ENCODE results near the gene THRB. TPM values are rescaled to one million over a fixed set of nuclear protein-coding genes. Genes with fewer than 3 reads are reported as not detected.

The THRB gene
- total RNA-seq, 1 donor from 2014 or later = 19.7 TPM

- Histone ChIP-seq H3K9me3 (no peaks in the 10 kb centered on the region), H3K4me1 (no peaks in the 10 kb centered on the region), H3K36me3 (no peaks in the 10 kb centered on the region), H3K4me3 (no peak overlapping the region), H3K27ac (no peak overlapping the region), H3K27me3 (no peaks in the 10 kb centered on the region)
- DNase-seq (no peak), ATAC-seq (no peak)
- intact Hi-C loops (cut with DNase I) = no loop called here
- no peak for TF ChIP-seq CTCF (IDR thresholded peaks at IDR 0.05)
Observed at GRCh38 chr3:24270744-24271143, 223.9 kb downstream of the THRB start.

DNA sequence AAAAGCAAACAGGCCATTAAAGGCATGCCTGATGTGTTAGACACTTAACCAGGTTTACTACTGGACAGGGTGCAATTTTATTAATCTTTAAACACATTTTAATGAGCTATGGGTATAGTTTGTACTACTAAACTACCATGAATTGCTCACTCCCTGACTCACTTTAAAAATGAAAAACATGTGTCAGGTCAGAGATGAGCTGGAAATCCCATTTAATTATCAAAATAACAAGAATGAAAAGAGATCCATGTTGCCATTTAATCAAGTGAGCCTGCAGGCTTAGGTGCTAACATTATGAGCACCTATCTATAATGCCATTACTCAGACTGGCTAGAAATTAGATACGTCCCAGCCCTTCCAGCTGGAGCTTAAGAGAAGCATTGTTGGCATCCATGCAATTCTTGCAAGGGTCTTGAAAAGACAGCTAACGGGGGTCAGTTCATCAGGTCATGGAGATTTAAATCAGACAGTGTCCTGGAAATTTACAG is 224.4 kb downstream of the THRB start:
- no peaks in the 10 kb centered on the region for H3K36me3 ChIP-seq
- no peak overlapping the region for H3K4me3 ChIP-seq
- H3K4me1 ChIP-seq = no peaks in the 10 kb centered on the region
- TF ChIP-seq CTCF (IDR thresholded peaks at IDR 0.05) = no peak
- no peak overlapping the region for H3K27ac ChIP-seq
- DNase-seq = no peak
- no peaks in the 10 kb centered on the region for H3K27me3 ChIP-seq
- ATAC-seq = no peak
- intact Hi-C loops (cut with DNase I) = no loop called here
- H3K9me3 ChIP-seq = no peaks in the 10 kb centered on the region

GRCh38 chr3:24264748-24265158 is 229.9 kb downstream of the THRB start:
- intact Hi-C loops (cut with DNase I) = loop anchor here (10.0 kb wide), 2 partner anchors 230 to 380 kb away; partner anchors contain the start of gene THRB
- H3K4me3 ChIP-seq = no peak overlapping the region
- no peaks in the 10 kb centered on the region for H3K27me3 ChIP-seq
- H3K36me3 ChIP-seq = no peaks in the 10 kb centered on the region
- no peaks in the 10 kb centered on the region for H3K4me1 ChIP-seq
- ATAC-seq = peak; percentile 92
- H3K27ac ChIP-seq = no peak overlapping the region
- peak; percentile 71 for TF ChIP-seq CTCF (IDR thresholded peaks at IDR 0.05)
- no peaks in the 10 kb centered on the region for H3K9me3 ChIP-seq
- no peak for DNase-seq

- no peaks in the 10 kb centered on the region for H3K27me3 ChIP-seq
- intact Hi-C loops (cut with DNase I) = loop anchor here (10.0 kb wide), 2 partner anchors 231 to 381 kb away; partner anchors contain the start of gene THRB
Observed at GRCh38 chr3:24264011-24264410, 230.6 kb downstream of the THRB start.

DNA sequence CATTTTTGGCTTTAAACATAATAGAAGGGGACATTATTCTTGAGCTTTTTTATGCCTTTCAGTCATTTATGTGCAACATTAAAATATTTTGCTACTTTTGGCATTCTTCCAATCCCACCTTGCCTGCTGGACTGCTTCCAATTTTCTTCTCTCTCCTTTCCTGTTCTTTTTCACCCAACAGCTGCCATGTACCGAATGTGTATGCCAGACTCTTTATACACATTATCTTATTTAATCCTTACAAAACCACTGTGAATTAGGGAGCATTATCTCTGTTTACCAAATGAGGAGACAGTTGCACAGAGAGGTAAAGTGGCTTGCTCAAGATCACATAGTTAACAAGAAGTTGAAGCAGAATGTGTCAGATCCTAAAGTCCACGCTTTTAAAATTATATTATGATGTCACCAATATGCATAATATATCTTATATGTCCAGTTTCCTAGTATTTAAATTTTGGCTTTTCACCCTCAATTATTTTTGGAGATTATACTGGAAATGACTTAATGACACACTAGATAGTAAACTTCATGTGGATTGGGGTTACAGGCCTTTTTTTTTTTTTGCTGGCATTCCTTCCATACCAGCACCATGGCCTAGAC is 231.5 kb downstream of the THRB start:
- Histone ChIP-seq H3K4me3 (no peak overlapping the region), H3K27ac (no peak overlapping the region), H3K27me3 (no peaks in the 10 kb centered on the region), H3K36me3 (no peaks in the 10 kb centered on the region), H3K9me3 (no peaks in the 10 kb centered on the region), H3K4me1 (no peaks in the 10 kb centered on the region)
- no peak for DNase-seq
- no peak for TF ChIP-seq CTCF (IDR thresholded peaks at IDR 0.05)
- ATAC-seq = no peak
- intact Hi-C loops (cut with DNase I) = loop anchor here (10.0 kb wide), 2 partner anchors 232 to 382 kb away; partner anchors contain the start of gene THRB

More at GRCh38 chr3:24264011-24264410, 230.6 kb downstream of the THRB start:
- H3K27ac ChIP-seq = no peak overlapping the region
- ATAC-seq = no peak
- TF ChIP-seq CTCF (IDR thresholded peaks at IDR 0.05) = no peak
- no peak for DNase-seq
- H3K9me3 ChIP-seq = no peaks in the 10 kb centered on the region
- no peaks in the 10 kb centered on the region for H3K36me3 ChIP-seq
- no peaks in the 10 kb centered on the region for H3K4me1 ChIP-seq
- H3K4me3 ChIP-seq = no peak overlapping the region
